ENCODE data around the gene BRPF3.

The BRPF3 gene

DNA sequence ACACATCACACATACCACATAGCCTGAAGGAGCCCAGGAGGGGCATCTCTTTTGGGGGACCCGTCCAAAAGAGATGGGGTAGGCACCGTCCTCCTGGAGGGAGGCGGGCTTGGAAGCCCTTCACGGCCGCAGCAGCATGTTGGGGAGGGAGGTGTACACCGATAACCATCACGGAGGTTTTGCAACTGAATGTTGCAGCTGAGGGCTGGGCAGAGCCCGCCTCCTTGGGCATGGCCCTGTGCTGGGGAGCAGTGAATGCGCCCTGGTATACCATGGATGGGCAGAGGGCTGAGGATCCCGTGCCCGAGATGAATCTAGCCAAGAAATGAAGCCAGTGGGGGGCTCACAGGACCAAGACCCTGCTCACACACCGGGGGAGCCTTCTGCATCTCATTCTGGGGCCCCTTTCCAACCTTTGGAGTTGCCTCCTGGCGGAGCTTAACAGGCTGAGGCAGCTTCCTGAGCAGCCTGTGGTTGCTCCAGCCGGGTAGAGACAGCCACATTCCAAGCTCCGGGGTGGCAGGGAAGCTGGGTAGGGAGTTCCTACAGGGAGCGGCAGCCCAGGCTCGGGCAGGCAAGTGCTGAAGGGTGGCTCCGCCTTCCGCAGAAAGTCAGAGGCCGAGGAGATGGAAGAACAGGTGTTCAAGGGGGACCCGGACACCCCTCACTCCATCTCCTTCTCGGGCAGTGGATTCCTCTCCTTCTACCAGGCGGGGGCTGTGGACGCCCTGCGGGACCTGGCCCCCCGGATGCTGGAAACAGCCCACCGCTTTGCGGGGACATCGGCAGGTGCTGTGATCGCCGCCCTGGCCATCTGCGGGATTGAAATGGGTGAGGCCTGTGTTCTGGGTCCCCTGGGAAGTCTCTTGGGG, 73.5 kb downstream of the BRPF3 start, which contains the start of gene PNPLA1:
Gene PNPLA1, plus strand, starts transcription at position 227 of the 872 bp plus-strand sequence. Its CDS starts 400 bp downstream, at position 627.
- DNase-seq (ENCODE audit: low spot score): no peak

- no peak for DNase-seq (ENCODE audit: low spot score)
These were observed 75.7 kb downstream of the BRPF3 start for GRCh38 chr6:36272234-36272633.

DNA sequence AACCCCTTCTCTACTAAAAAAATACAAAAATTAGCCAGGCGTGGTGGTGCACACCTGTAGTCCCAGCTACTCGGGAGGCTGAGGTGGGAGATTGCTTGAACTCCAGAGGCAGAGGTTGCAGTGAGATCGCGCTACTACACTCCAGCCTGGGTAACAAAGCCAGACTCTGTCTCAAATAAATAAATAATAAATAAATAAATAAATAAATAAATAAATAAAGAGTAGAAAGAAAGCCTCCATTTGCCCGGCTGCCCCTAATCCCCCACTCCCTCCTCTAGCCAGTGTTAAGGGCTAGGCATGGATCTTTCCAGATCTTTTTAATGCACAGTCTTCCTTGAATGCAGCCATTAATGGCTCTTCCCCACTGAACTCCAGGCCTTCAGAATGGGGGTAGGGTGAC, 76.5 kb downstream of the BRPF3 start:
- no peak for DNase-seq (ENCODE audit: low spot score)

DNA sequence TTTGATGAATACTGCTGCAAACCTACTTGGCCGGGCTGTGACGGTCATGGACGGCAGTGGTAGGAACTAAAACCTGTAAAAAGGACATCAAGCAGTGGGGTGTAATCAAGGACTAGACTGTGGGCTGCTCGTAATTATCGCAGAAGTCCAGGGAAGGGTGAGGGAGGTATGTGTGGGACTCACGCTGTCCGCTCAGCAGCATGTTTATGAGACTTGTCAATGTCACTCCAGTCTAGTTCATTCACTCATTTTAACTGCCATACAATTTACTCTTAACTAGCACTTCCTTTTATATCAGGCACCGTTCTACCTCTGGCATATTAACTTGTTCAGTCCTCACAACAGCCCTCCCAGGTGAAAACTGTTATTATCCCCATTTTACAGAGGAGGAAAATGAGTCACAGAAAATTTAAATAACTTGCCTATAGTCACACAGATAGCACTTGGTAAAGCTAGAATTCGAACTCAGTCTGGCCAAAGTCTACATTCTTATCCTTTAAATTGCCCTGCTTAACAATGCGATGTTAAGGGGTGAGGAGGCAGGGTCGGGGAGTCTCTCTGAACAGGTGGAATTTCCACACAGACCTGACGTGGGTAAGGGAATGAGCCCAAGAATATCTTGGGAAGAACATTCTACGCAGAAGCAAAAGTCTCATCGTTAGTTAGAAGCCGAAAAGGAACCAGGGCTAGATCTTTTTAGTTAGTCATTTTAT, 77.4 kb downstream of the BRPF3 start:
- no peak for DNase-seq (ENCODE audit: low spot score)

- no peak for DNase-seq (ENCODE audit: low spot score)
These were observed 80.3 kb downstream of the BRPF3 start for GRCh38 chr6:36276581-36277536.

GRCh38 chr6:36277946-36278470, 81.5 kb downstream of the BRPF3 start:
- no peak for DNase-seq (ENCODE audit: low spot score)

DNA sequence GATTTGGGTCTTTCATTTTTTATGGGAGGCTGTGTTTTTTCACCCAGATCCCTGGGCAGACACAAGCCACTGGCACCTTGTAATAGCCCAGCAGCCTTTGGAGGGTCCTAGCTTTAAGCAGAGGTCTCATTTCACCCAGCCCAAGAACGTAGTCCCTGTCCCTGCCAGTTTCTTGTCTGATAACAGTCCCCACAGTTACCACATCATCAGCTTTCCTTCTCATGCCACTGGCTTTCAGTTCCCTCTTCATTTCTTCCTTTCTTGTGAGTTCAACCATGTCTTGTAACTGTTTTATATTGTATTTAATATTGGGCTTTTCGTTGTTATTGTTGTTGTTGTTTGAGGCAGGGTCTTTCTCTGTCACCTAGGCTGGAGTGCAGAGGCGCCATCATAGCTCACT, 83.9 kb downstream of the BRPF3 start:
- DNase-seq (ENCODE audit: low spot score): no peak

DNA sequence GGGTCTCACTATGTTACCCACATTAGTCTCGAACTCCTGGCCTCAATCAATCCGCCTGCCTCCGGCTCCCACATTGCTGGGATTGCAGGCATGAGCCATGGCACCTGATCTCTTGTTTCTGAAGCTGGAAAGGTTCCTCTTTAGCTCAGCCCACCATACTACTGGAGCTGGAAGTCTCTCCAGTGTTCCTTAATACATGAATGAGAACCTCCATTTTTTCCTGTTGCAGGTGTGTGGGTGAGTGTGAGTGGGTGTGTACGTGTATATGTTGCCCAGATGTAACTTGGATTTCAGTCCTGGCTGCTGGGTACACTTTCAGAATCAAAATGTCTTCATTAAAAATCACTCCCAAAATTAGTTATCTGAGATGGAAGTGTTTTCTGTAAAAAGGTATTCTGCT, 84.4 kb downstream of the BRPF3 start:
- DNase-seq (ENCODE audit: low spot score): no peak

All from globus pallidus (tissue), 1 donor.